Measurements from ENCODE around the gene NSUN4. TPM values are rescaled to one million over a fixed set of nuclear protein-coding genes. Genes with fewer than 3 reads are reported as not detected.

NSUN4 gene
- total RNA-seq, 1 donor, result 17.4 TPM

GRCh38 chr1:46405724-46406123 lies 65.1 kb downstream of the NSUN4 start:
- Histone ChIP-seq H2AFZ (ENCODE audit: low read length) (peak overlapping the region; percentile 75), H3K9me3 (ENCODE audit: low read depth, low read length) (no peaks in the 10 kb centered on the region)
- TF ChIP-seq CTCF (IDR thresholded peaks at IDR 0.05; ENCODE audit: extremely low read depth, low read depth, low read length), result no peak

GRCh38 chr1:46406881-46407608 lies 66.4 kb downstream of the NSUN4 start:
- no peak overlapping the region for H3K27ac ChIP-seq (ENCODE audit: low read depth, low read length)
- H2AFZ ChIP-seq (ENCODE audit: low read length), result peak overlapping the region; percentile 47
- peak; percentile 86 for DNase-seq (ENCODE audit: insufficient read length, low spot score, missing footprints)
- no peaks in the 10 kb centered on the region for H4K20me1 ChIP-seq (ENCODE audit: insufficient read depth, low read length)
- no peak for TF ChIP-seq CTCF (IDR thresholded peaks at IDR 0.05; ENCODE audit: extremely low read depth, low read depth, low read length)
- H3K27me3 ChIP-seq (ENCODE audit: insufficient read depth, low read length), result no peaks in the 10 kb centered on the region
- H3K9me3 ChIP-seq (ENCODE audit: low read depth, low read length), result no peaks in the 10 kb centered on the region
- H3K4me1 ChIP-seq (ENCODE audit: insufficient read depth, low read length), result peaks cover 6% of the 10 kb centered on the region
- H3K79me2 ChIP-seq (ENCODE audit: insufficient read depth, low read length), result no peaks in the 10 kb centered on the region
- H3K4me3 ChIP-seq (ENCODE audit: insufficient read depth, low read length), result peak overlapping the region; percentile 40
- H3K36me3 ChIP-seq (ENCODE audit: insufficient read depth, low read length), result no peaks in the 10 kb centered on the region
- H3K4me2 ChIP-seq (ENCODE audit: insufficient read depth, low read length), result peak overlapping the region; percentile 80

More at GRCh38 chr1:46405724-46406123, 65.1 kb downstream of the NSUN4 start:
- Histone ChIP-seq H3K79me2 (ENCODE audit: insufficient read depth, low read length) (no peaks in the 10 kb centered on the region), H3K27ac (ENCODE audit: low read depth, low read length) (no peak overlapping the region), H3K36me3 (ENCODE audit: insufficient read depth, low read length) (no peaks in the 10 kb centered on the region), H4K20me1 (ENCODE audit: insufficient read depth, low read length) (no peaks in the 10 kb centered on the region), H3K4me3 (ENCODE audit: insufficient read depth, low read length) (no peak overlapping the region), H3K27me3 (ENCODE audit: insufficient read depth, low read length) (no peaks in the 10 kb centered on the region), H3K4me1 (ENCODE audit: insufficient read depth, low read length) (peaks cover 8% of the 10 kb centered on the region), H3K4me2 (ENCODE audit: insufficient read depth, low read length) (no peak overlapping the region)
- DNase-seq (ENCODE audit: insufficient read length, low spot score, missing footprints), result peak; percentile 77

DNA sequence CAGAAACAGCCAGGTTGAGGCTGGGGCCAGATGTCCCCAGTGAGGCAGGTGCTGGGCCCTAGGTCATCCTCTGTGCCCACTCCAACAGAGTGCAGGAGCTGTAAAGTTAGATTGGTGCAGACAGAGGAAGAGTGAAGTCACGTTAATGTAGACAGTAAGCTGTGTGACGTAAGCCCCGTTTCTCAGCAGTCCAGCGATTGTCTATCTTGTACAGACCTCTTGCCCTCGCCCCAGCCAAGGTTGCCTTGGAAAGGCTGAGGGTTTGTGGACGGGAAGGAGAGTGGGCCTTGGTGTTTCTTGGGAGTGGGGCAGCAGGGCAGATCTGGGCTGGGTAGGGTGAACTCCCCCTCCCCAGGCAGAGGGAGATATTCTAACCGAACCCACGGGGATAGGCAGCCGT lies 67.0 kb downstream of the NSUN4 start:
- Histone ChIP-seq H2AFZ (ENCODE audit: low read length) (no peak overlapping the region), H3K27me3 (ENCODE audit: insufficient read depth, low read length) (no peaks in the 10 kb centered on the region), H3K4me2 (ENCODE audit: insufficient read depth, low read length) (no peak overlapping the region), H3K27ac (ENCODE audit: low read depth, low read length) (no peak overlapping the region), H3K4me1 (ENCODE audit: insufficient read depth, low read length) (peaks cover 4% of the 10 kb centered on the region), H3K4me3 (ENCODE audit: insufficient read depth, low read length) (no peak overlapping the region), H3K36me3 (ENCODE audit: insufficient read depth, low read length) (no peaks in the 10 kb centered on the region), H4K20me1 (ENCODE audit: insufficient read depth, low read length) (no peaks in the 10 kb centered on the region), H3K79me2 (ENCODE audit: insufficient read depth, low read length) (no peaks in the 10 kb centered on the region), H3K9me3 (ENCODE audit: low read depth, low read length) (no peaks in the 10 kb centered on the region)
- DNase-seq (ENCODE audit: insufficient read length, low spot score, missing footprints), result peak; percentile 86
- no peak for TF ChIP-seq CTCF (IDR thresholded peaks at IDR 0.05; ENCODE audit: extremely low read depth, low read depth, low read length)

DNA sequence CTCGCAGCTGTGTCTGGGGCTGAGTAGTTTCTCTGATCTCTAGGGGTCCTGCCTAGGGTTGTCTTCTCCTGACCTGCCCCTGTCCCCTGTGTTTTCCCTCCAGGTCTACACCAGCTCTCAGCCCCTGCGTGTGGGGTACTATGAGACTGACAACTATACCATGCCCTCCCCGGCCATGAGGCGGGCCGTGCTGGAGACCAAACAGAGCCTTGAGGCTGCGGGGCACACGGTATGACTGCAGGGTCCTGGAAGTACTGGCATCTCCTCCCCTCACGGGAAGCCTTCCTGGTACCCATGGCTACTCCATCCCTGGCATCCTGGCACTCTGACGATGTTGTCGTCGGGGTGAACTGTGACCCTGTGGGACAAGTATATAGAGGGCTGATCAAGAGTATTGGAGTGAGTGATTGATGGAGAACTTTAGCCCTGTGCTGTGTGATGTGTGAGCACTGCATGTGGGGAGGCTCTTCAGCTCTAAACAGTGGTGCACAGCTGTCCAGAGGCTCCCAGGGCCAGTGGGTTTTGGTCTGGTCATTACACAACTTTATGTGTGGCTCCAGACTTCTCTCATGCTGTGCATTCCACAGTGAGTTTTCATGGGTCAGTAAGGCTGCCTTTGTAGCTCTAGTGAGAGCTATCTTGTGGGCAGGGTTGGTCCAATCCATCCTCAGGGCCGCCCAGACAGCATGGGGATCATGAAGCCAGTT lies 67.9 kb downstream of the NSUN4 start:
- Histone ChIP-seq H3K27me3 (ENCODE audit: insufficient read depth, low read length) (no peaks in the 10 kb centered on the region), H2AFZ (ENCODE audit: low read length) (no peak overlapping the region), H4K20me1 (ENCODE audit: insufficient read depth, low read length) (no peaks in the 10 kb centered on the region), H3K4me1 (ENCODE audit: insufficient read depth, low read length) (peaks cover 4% of the 10 kb centered on the region), H3K36me3 (ENCODE audit: insufficient read depth, low read length) (no peaks in the 10 kb centered on the region), H3K4me3 (ENCODE audit: insufficient read depth, low read length) (no peak overlapping the region), H3K79me2 (ENCODE audit: insufficient read depth, low read length) (no peaks in the 10 kb centered on the region), H3K27ac (ENCODE audit: low read depth, low read length) (no peak overlapping the region), H3K4me2 (ENCODE audit: insufficient read depth, low read length) (no peak overlapping the region), H3K9me3 (ENCODE audit: low read depth, low read length) (no peaks in the 10 kb centered on the region)
- no peak for TF ChIP-seq CTCF (IDR thresholded peaks at IDR 0.05; ENCODE audit: extremely low read depth, low read depth, low read length)
- peak; percentile 91 for DNase-seq (ENCODE audit: insufficient read length, low spot score, missing footprints)

Data from osteoblast (primary cell).